ENCODE measurements around the gene ASIC4.

The ASIC4 gene

GRCh38 chr2:219468410-219469185 is 45.7 kb upstream of the ASIC4 start:
- TF ChIP-seq CTCF (IDR thresholded peaks at IDR 0.05; ENCODE audit: low read depth, low read length) (no peak), POLR2A (IDR thresholded peaks at IDR 0.05; ENCODE audit: extremely low read depth, insufficient read length) (no peak), MAX (IDR thresholded peaks at IDR 0.05; ENCODE audit: low read depth, low read length) (no peak), MYC (IDR thresholded peaks at IDR 0.05; ENCODE audit: low read depth, low read length) (no peak)
- no peak for DNase-seq (ENCODE audit: low read depth)
- no peak overlapping the region for H3K4me3 ChIP-seq (ENCODE audit: low read depth, low read length)

- DNase-seq (ENCODE audit: low read depth): peak; percentile 80
- no peak for TF ChIP-seq MYC (IDR thresholded peaks at IDR 0.05; ENCODE audit: low read depth, low read length)
- no peak for TF ChIP-seq POLR2A (IDR thresholded peaks at IDR 0.05; ENCODE audit: extremely low read depth, insufficient read length)
- TF ChIP-seq CTCF (IDR thresholded peaks at IDR 0.05; ENCODE audit: low read depth, low read length): no peak
- no peak for TF ChIP-seq MAX (IDR thresholded peaks at IDR 0.05; ENCODE audit: low read depth, low read length)
- no peak overlapping the region for H3K4me3 ChIP-seq (ENCODE audit: low read depth, low read length)
These were observed 45.0 kb upstream of the ASIC4 start for GRCh38 chr2:219469186-219469724.

- no peak for DNase-seq (ENCODE audit: low read depth)
- no peak for TF ChIP-seq MYC (IDR thresholded peaks at IDR 0.05; ENCODE audit: low read depth, low read length)
- TF ChIP-seq POLR2A (IDR thresholded peaks at IDR 0.05; ENCODE audit: extremely low read depth, insufficient read length): no peak
- TF ChIP-seq MAX (IDR thresholded peaks at IDR 0.05; ENCODE audit: low read depth, low read length): no peak
- TF ChIP-seq CTCF (IDR thresholded peaks at IDR 0.05; ENCODE audit: low read depth, low read length): no peak
- no peak overlapping the region for H3K4me3 ChIP-seq (ENCODE audit: low read depth, low read length)
These were observed 43.9 kb upstream of the ASIC4 start for GRCh38 chr2:219470429-219470828.

- no peak overlapping the region for H3K4me3 ChIP-seq (ENCODE audit: low read depth, low read length)
- TF ChIP-seq MAX (IDR thresholded peaks at IDR 0.05; ENCODE audit: low read depth, low read length) (no peak), CTCF (IDR thresholded peaks at IDR 0.05; ENCODE audit: low read depth, low read length) (no peak), MYC (IDR thresholded peaks at IDR 0.05; ENCODE audit: low read depth, low read length) (no peak), POLR2A (IDR thresholded peaks at IDR 0.05; ENCODE audit: extremely low read depth, insufficient read length) (no peak)
- DNase-seq (ENCODE audit: low read depth): no peak
These were observed 42.6 kb upstream of the ASIC4 start for GRCh38 chr2:219471476-219472371.

- no peak for TF ChIP-seq CTCF (IDR thresholded peaks at IDR 0.05; ENCODE audit: low read depth, low read length)
- no peak for TF ChIP-seq MYC (IDR thresholded peaks at IDR 0.05; ENCODE audit: low read depth, low read length)
- TF ChIP-seq POLR2A (IDR thresholded peaks at IDR 0.05; ENCODE audit: extremely low read depth, insufficient read length): no peak
- no peak for TF ChIP-seq MAX (IDR thresholded peaks at IDR 0.05; ENCODE audit: low read depth, low read length)
- DNase-seq (ENCODE audit: low read depth): no peak
- H3K4me3 ChIP-seq (ENCODE audit: low read depth, low read length): no peak overlapping the region
These were observed 41.6 kb upstream of the ASIC4 start for GRCh38 chr2:219472629-219473187.
